HepG2 (cell line): ENCODE measurements around the gene CHD2. TPM values are rescaled to one million over a fixed set of nuclear protein-coding genes. Genes with fewer than 3 reads are reported as not detected.

Experiments
- ATF7-NPFF ChIP-seq: sonication (generic); formaldehyde crosslinking; IDR thresholded peaks from 2 replicates; pipeline ENCODE4 v1.8.1; 2023; ENCODE audit warnings: mild to moderate bottlenecking, low read depth, missing genetic modification reagents, moderate library complexity
- CBX1 ChIP-seq: IDR thresholded peaks from one replicate; pipeline ENCODE4 v1.6.1; 2016; ENCODE audit warnings: antibody characterized with exemption, low read depth
- ETV6 ChIP-seq: sonication (generic); formaldehyde crosslinking; conservative IDR thresholded peaks from 2 replicates; pipeline ENCODE4 v1.4.0; 2020; ENCODE audit warnings: missing genetic modification reagents
- FOXC1 ChIP-seq: sonication (generic); formaldehyde crosslinking; IDR thresholded peaks from 2 replicates; pipeline ENCODE4 v1.8.0; 2022; ENCODE audit warnings: mild to moderate bottlenecking, missing genetic modification reagents, borderline replicate concordance
- HCFC1 ChIP-seq: fragments of 150-350 bp; IDR thresholded peaks from 2 replicates; pipeline ENCODE4 v1.6.1; 2014; ENCODE audit warnings: low read depth, low read length
- HHEX ChIP-seq: IDR thresholded peaks from 2 replicates; pipeline ENCODE4 v1.6.1; 2016; ENCODE audit warnings: control low read depth
- HIVEP1 ChIP-seq: sonication (generic); formaldehyde crosslinking; IDR thresholded peaks from 2 replicates; pipeline ENCODE4 v1.4.0; 2020; ENCODE audit warnings: mild to moderate bottlenecking, missing genetic modification reagents
- HOXA5 ChIP-seq: sonication (generic); formaldehyde crosslinking; IDR thresholded peaks from 2 replicates; pipeline ENCODE4 v1.4.0; 2020; ENCODE audit warnings: missing genetic modification reagents
- JUN ChIP-seq: sonication (generic); formaldehyde crosslinking; IDR thresholded peaks from 2 replicates; pipeline ENCODE4 v1.4.0; 2020; ENCODE audit warnings: mild to moderate bottlenecking, missing genetic modification reagents
- MAZ ChIP-seq, 2 experiments: sonication (generic) in 1 of 2; formaldehyde crosslinking in 1 of 2; IDR thresholded peaks; 2 replicates each; pipeline versions ENCODE4 v1.5.0 to v1.6.1; 2012 to 2020; ENCODE audit warnings: low read depth in 2 of 2, mild to moderate bottlenecking in 2 of 2, borderline replicate concordance in 1 of 2, improper control_type of control experiment in 1 of 2, low read length in 1 of 2, missing genetic modification reagents in 1 of 2, moderate library complexity in 1 of 2
- MEIS2 ChIP-seq: sonication (generic); formaldehyde crosslinking; IDR thresholded peaks from 2 replicates; pipeline ENCODE4 v1.9.0; 2021; ENCODE audit warnings: mild to moderate bottlenecking, missing genetic modification reagents
- NFIB ChIP-seq: sonication (generic); formaldehyde crosslinking; IDR thresholded peaks from 2 replicates; pipeline ENCODE4 v1.9.0; 2021; ENCODE audit warnings: missing genetic modification reagents, mild to moderate bottlenecking, borderline replicate concordance
- NFKB2 ChIP-seq: sonication (generic); formaldehyde crosslinking; IDR thresholded peaks from 2 replicates; pipeline ENCODE4 v1.4.0; 2020; ENCODE audit warnings: missing genetic modification reagents, borderline replicate concordance
- PITX1 ChIP-seq: sonication (generic); formaldehyde crosslinking; IDR thresholded peaks from 2 replicates; pipeline ENCODE4 v1.5.1; 2020; ENCODE audit warnings: mild to moderate bottlenecking, missing genetic modification reagents
- RAD21 ChIP-seq: fragments of 450-650 bp; formaldehyde crosslinking; IDR thresholded peaks from 2 replicates; pipeline ENCODE4 v1.5.0; 2020; ENCODE audit warnings: mild to moderate bottlenecking
- RARG ChIP-seq: sonication (generic); formaldehyde crosslinking; IDR thresholded peaks from 2 replicates; pipeline ENCODE4 v1.4.0; 2020; ENCODE audit warnings: low read depth, mild to moderate bottlenecking, missing genetic modification reagents
- SALL1 ChIP-seq: sonication (generic); formaldehyde crosslinking; IDR thresholded peaks from 2 replicates; pipeline ENCODE4 v1.8.0; 2022; ENCODE audit warnings: mild to moderate bottlenecking, missing genetic modification reagents
- SAP130 ChIP-seq: IDR thresholded peaks from 2 replicates; pipeline ENCODE4 v1.6.1; 2016; ENCODE audit warnings: low read depth
- SCMH1 ChIP-seq: sonication (generic); formaldehyde crosslinking; IDR thresholded peaks from 2 replicates; pipeline ENCODE4 v1.9.0; 2021; ENCODE audit warnings: missing genetic modification reagents, mild to moderate bottlenecking, borderline replicate concordance
- SIX1 ChIP-seq: sonication (generic); formaldehyde crosslinking; IDR thresholded peaks from 2 replicates; pipeline ENCODE4 v1.4.0; 2020; ENCODE audit warnings: missing genetic modification reagents, borderline replicate concordance
- STAG1 ChIP-seq: sonication (generic); formaldehyde crosslinking; IDR thresholded peaks from 2 replicates; pipeline ENCODE4 v1.4.0; 2020; ENCODE audit warnings: missing genetic modification reagents
- SYNCRIP ChIP-seq: fragments of 200-400 bp; formaldehyde crosslinking; IDR thresholded peaks from 2 replicates; pipeline ENCODE4 v1.6.1; 2018; ENCODE audit warnings: mild to moderate bottlenecking, low read depth, low read length; ENCODE audit not compliant: insufficient read depth
- TEAD3 ChIP-seq: optimal IDR thresholded peaks from 2 replicates; pipeline ENCODE3; 2016; ENCODE audit warnings: borderline replicate concordance
- TGIF2 ChIP-seq: IDR thresholded peaks from 2 replicates; pipeline ENCODE4 v1.6.1; 2016; ENCODE audit warnings: control low read depth, missing compliant biosample characterization
- TOPORS ChIP-seq: sonication (generic); formaldehyde crosslinking; IDR thresholded peaks from 2 replicates; pipeline ENCODE4 v1.8.0; 2023; ENCODE audit warnings: mild to moderate bottlenecking, missing genetic modification reagents
- ZBTB42 ChIP-seq: sonication (generic); formaldehyde crosslinking; IDR thresholded peaks from 2 replicates; pipeline ENCODE4 v1.5.0; 2020; ENCODE audit warnings: mild to moderate bottlenecking, missing genetic modification reagents
- ZBTB7B ChIP-seq: sonication (generic); formaldehyde crosslinking; IDR thresholded peaks from 2 replicates; pipeline ENCODE4 v1.4.0; 2020; ENCODE audit warnings: missing genetic modification reagents
- ZNF337 ChIP-seq: sonication (generic); formaldehyde crosslinking; IDR thresholded peaks from 2 replicates; pipeline ENCODE4 v1.5.1; 2020; ENCODE audit warnings: missing genetic modification reagents, low read depth, mild to moderate bottlenecking, borderline replicate concordance
- ZNF678 ChIP-seq: sonication (generic); formaldehyde crosslinking; IDR thresholded peaks from 2 replicates; pipeline ENCODE4 v1.4.0; 2020; ENCODE audit warnings: mild to moderate bottlenecking, missing genetic modification reagents
- polyA plus RNA-seq, 8 experiments: library from polyadenylated mRNA; depleted of rRNA in 3 of 8; stranded (reverse) in 7 of 8; unstranded in 1 of 8; fragments of >200 nt; fragmentation: Illumina TruSeq in 4 of 8; extraction: Trizol in 4 of 8; gene quantifications; 2 replicates each; pipeline versions ENCODE4 v1.2.1 to v1.2.3, GENCODE V29; 2011 to 2016; ENCODE audit warnings: low read depth in 4 of 8, missing spikeins in 1 of 8, mixed read lengths in 1 of 8; ENCODE audit not compliant: insufficient read depth in 1 of 8
- total RNA-seq, 5 experiments: library from RNA; depleted of rRNA; stranded (reverse); fragments of >200 nt; fragmentation: Illumina TruSeq; extraction: Trizol; gene quantifications; 2 replicates each; pipeline ENCODE4 v1.2.3, GENCODE V29; 2016; ENCODE audit warnings: low read depth in 1 of 5
- TF ChIP-seq, protein P1 (sequence below): sonication (generic); formaldehyde crosslinking; IDR thresholded peaks from 2 replicates; pipeline ENCODE4 v1.5.0; 2020; ENCODE audit warnings: mild to moderate bottlenecking, missing genetic modification reagents

Gene CHD2
- total and polyA plus RNA-seq, 2 of the 13 experiments (the other 11 are each of a cell fraction or from before 2014, with no cell fraction given), result 54.0 to 54.1 TPM

DNA sequence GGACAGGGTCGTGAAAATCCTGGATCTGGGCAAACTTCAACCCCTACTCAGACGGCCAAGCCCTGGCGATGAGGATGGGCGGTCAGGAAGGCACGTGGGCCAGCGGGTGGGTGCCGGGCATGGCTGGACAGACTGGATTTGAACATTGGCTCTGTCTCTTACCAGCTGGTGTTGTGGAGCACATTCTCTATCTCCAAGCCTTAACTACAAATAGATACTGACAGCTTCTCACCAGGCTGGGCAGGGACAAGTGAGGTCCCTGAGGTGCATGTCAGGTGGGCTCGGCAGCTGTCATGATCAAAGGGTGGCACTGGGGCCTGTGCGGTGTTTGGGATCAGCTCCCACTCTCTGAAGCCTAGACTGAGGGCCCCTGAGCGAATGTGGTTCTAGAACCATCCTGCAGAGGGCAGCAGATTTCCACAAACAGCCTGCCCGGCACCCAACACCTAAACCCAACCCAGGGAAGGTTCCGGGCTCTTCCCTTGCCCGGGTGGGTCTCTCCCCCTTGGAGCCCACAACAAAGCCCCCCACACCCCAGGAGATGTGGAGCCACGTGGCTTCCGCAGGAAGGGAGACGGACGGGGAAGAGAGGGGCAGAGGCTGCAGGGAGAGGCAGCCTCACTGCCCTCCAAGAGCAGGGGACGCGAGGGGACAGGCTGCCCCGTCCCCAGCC, 130.4 kb downstream of the CHD2 start (continued):
- TF ChIP-seq MAZ (IDR thresholded peaks at IDR 0.05; ENCODE audit: borderline replicate concordance, low read depth, low read length), result no peak
- peak; percentile 42; the same call in 1 of the 2 replicates for TF ChIP-seq MAZ (CRISPR knock-in tag; IDR thresholded peaks at IDR 0.05; ENCODE audit: low read depth)
- TF ChIP-seq RARG (CRISPR knock-in tag), result no peak
- no peak for TF ChIP-seq ZBTB42 (CRISPR knock-in tag)
- no peak for TF ChIP-seq TGIF2 (CRISPR knock-in tag)
- TF ChIP-seq NFIB, result no peak
- no peak for TF ChIP-seq CBX1
- TF ChIP-seq ZBTB7B (CRISPR knock-in tag), result no peak
- TF ChIP-seq ZNF678 (CRISPR knock-in tag), result no peak
- 0 out of 2 replicates have a peak, but pooled peaks have one; percentile 6 for TF ChIP-seq MEIS2
- no peak for TF ChIP-seq TEAD3 (CRISPR knock-in tag)
- no peak for TF ChIP-seq ZNF337 (CRISPR knock-in tag)
- no peak for TF ChIP-seq TOPORS (CRISPR knock-in tag)
- peak; percentile 42; the same call in 1 of the 2 replicates for TF ChIP-seq SALL1 (CRISPR knock-in tag)
- peak; percentile 96 for TF ChIP-seq STAG1 (CRISPR knock-in tag)
- TF ChIP-seq SAP130 (CRISPR knock-in tag), result peak; percentile 9; the same call in 1 of the 2 replicates
- TF ChIP-seq NFKB2 (CRISPR knock-in tag), result 0 out of 2 replicates have a peak, but pooled peaks have one; percentile 22
- TF ChIP-seq HCFC1, result no peak
- no peak for TF ChIP-seq SIX1 (CRISPR knock-in tag)
- TF ChIP-seq HHEX, result no peak
- no peak for TF ChIP-seq ETV6 (CRISPR knock-in tag)
- TF ChIP-seq FOXC1 (CRISPR knock-in tag), result 0 out of 2 replicates have a peak, but pooled peaks have one; percentile 15
- TF ChIP-seq JUN (CRISPR knock-in tag), result no peak
- TF ChIP-seq HIVEP1 (CRISPR knock-in tag), result no peak
- TF ChIP-seq, protein P1, sequence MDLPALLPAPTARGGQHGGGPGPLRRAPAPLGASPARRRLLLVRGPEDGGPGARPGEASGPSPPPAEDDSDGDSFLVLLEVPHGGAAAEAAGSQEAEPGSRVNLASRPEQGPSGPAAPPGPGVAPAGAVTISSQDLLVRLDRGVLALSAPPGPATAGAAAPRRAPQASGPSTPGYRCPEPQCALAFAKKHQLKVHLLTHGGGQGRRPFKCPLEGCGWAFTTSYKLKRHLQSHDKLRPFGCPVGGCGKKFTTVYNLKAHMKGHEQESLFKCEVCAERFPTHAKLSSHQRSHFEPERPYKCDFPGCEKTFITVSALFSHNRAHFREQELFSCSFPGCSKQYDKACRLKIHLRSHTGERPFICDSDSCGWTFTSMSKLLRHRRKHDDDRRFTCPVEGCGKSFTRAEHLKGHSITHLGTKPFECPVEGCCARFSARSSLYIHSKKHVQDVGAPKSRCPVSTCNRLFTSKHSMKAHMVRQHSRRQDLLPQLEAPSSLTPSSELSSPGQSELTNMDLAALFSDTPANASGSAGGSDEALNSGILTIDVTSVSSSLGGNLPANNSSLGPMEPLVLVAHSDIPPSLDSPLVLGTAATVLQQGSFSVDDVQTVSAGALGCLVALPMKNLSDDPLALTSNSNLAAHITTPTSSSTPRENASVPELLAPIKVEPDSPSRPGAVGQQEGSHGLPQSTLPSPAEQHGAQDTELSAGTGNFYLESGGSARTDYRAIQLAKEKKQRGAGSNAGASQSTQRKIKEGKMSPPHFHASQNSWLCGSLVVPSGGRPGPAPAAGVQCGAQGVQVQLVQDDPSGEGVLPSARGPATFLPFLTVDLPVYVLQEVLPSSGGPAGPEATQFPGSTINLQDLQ (CRISPR knock-in tag), result no peak
- no peak for TF ChIP-seq ATF7-NPFF (CRISPR knock-in tag)
- TF ChIP-seq HOXA5 (CRISPR knock-in tag), result no peak
- no peak for TF ChIP-seq SCMH1 (CRISPR knock-in tag)
- TF ChIP-seq RAD21 (CRISPR knock-in tag), result peak; percentile 81
- no peak for TF ChIP-seq SYNCRIP
- TF ChIP-seq PITX1, result peak; percentile 19; the same call in 1 of the 2 replicates
- TF ChIP-seq, all 625 proteins: peak for 26
